Activated T-helper 1 cell treated with anti-CD3 and anti-CD28 coated beads, Interleukin-2, amount 50 U/mL, for 16 hours (primary cell): ENCODE data around the gene SLC5A2.
"Not testable (repeated sequence)": the region's sequence is repeated elsewhere in the genome, so short reads cannot be mapped to it uniquely, and the experiment has no call there.

ENCODE experiments used
- DNase-seq, 2 donors: peaks; one replicate each; pipeline ENCODE4 v3.0.0-alpha.2; 2020; ENCODE audit warnings: low read depth in 1 of 2, low spot score in 1 of 2

The SLC5A2 gene

GRCh38 chr16:31474773-31475738 lies 7.9 kb upstream of the SLC5A2 start:
- DNase-seq = no peak

GRCh38 chr16:31475946-31476302 lies 7.0 kb upstream of the SLC5A2 start:
- no peak for DNase-seq

GRCh38 chr16:31476303-31477219 lies 6.4 kb upstream of the SLC5A2 start:
- peak; percentile 73 to 93 for DNase-seq

- DNase-seq = no peak
Measured at GRCh38 chr16:31477220-31478216, 5.4 kb upstream of the SLC5A2 start.

- no peak for DNase-seq
Measured at GRCh38 chr16:31478956-31479355, 4.0 kb upstream of the SLC5A2 start.

GRCh38 chr16:31479751-31480150 lies 3.2 kb upstream of the SLC5A2 start:
- DNase-seq = no peak

- DNase-seq = no peak
Measured at GRCh38 chr16:31480851-31481536, 1.9 kb upstream of the SLC5A2 start.

GRCh38 chr16:31484048-31484447 lies 1.1 kb downstream of the SLC5A2 start:
- DNase-seq = not testable (repeated sequence)

GRCh38 chr16:31484491-31485171 lies 1.7 kb downstream of the SLC5A2 start:
- no peak for DNase-seq

GRCh38 chr16:31485571-31485970 lies 2.6 kb downstream of the SLC5A2 start:
- DNase-seq = no peak

- DNase-seq = no peak
Measured at GRCh38 chr16:31486045-31486444, 3.1 kb downstream of the SLC5A2 start.

- DNase-seq = no peak
Measured at GRCh38 chr16:31487071-31487719, 4.3 kb downstream of the SLC5A2 start.

- DNase-seq = peak; percentile 46 to 62
Measured at GRCh38 chr16:31487720-31488467, 5.0 kb downstream of the SLC5A2 start.

- no peak for DNase-seq
Measured at GRCh38 chr16:31488468-31489297, 5.8 kb downstream of the SLC5A2 start.

GRCh38 chr16:31489298-31489564 lies 6.3 kb downstream of the SLC5A2 start:
- DNase-seq = no peak

- DNase-seq = no peak
Measured at GRCh38 chr16:31489616-31490584, 7.0 kb downstream of the SLC5A2 start.
